Activated CD8-positive, alpha-beta memory T cell treated with anti-CD3 and anti-CD28 coated beads, Interleukin-2, amount 50 U/mL, for 1 hour (primary cell): ENCODE results near the gene ARHGAP26.

Experiments used
- DNase-seq: peaks from one replicate; pipeline ENCODE4 v3.0.0-alpha.2; 2020; ENCODE audit errors: extremely low read depth

Gene ARHGAP26

DNA sequence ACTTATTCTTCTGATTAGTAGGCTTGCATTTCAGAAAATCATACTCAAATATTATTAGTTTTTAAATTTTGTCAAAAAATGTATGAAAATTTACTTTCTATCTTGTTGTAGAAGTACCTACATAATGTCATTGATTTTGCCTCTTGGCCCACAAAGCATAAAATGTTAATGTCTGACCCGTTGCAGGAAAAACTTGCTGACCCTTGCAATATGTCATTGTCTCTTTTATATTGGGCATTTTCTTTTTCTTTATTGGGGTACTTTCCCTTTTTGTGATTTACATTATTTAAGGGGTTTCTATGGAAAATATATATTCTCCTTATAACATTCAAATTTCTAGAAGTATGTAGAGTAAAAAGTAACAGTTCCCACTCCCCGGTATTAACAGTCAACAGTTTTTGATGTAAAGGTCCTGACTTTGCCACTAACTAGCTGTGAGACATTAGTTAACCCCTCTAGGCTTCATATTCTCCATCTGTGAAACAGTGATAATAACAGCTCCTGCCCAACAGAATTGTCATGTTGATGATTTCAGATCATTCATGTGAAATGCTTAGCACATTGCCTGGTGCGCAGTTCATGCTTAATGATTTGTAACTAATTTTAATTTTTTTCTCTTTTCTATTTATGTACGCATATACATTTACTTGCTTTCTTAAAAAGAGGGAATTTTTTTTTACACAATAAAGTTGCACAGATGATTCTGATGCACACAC lies 243.2 kb downstream of the ARHGAP26 start:
- DNase-seq = no peak

DNA sequence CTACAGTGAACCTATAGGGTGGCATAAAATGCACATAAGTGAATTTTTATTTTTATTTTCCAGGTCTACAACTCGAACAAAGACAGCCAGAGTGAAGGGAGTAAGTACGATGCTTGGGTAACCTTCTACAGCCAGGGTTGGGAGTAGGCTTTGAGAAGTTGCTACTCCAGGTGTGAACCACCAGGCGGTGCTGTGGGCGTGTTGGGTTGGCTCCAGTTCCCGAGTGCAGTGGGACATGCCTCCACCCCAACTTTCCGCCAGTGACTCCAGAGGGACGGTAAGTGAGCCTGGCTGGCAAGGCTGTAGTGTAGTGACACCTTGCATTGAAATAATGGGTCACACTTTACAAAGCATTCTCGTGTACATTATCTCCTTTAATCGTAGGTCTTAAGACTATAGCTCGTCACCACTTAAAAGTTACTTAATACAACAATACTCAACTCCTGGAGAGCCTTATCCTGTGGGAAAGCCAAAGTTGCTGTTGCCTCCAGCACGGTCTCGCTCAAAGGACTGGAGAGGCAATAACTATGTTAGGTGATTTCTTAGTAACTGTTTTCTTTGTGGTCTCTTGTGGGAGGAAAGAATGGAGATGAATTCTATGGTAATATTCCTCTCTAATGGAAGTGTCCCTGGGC lies 244.0 kb downstream of the ARHGAP26 start:
- DNase-seq = no peak

DNA sequence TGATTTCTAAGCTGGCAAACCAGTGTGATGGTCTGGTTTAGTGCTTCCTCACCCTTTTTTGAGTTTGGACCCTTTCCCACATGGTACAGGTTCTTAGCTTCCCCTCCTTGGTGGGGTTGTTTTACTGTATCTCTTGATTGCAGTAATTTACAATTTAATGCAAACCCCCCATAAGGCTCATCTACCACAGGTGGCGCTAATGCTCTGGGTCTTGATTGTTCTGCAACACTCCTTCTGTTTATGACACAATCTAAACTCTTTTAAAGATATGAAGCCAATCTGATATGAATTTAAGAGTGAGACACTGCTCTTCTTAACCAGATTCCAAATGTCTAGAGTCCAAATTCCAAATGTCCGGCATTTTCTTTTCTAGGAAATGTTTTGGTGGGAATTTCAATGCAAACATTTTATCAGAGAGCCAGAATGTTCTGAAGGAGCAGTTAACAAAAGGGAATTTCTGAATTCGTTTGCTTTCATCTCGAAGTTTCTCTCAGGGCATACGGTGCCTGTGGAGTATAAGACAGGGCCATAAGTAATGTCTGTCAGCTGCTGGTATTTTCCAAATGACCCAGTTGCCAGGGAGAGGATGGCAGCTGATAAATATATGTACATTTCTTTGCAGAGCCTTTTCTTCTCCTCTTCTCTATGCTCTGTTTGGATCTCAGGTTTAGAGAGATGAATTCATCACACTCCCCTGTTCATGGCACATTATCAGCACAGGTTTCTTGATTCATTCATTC lies 246.8 kb downstream of the ARHGAP26 start:
- peak; percentile 19 for DNase-seq

DNA sequence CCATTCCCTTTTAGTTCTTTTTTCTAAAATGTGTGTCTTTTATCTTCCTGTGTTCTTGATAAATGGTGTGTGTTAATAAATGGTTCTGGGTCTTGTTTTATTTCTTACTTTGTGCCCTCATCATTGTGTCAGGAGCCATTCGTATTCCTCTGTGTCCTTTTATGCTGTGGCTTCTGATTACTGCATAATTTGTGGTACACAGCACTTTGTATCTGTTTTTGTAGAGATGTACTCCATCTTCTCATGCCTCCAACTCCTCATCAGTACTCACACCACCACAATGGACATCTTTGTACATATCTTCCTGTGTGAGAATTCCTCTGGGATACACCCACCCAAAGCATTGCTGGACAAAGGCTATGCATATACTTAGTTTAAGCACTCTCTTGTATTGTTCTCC lies 247.4 kb downstream of the ARHGAP26 start:
- no peak for DNase-seq

DNA sequence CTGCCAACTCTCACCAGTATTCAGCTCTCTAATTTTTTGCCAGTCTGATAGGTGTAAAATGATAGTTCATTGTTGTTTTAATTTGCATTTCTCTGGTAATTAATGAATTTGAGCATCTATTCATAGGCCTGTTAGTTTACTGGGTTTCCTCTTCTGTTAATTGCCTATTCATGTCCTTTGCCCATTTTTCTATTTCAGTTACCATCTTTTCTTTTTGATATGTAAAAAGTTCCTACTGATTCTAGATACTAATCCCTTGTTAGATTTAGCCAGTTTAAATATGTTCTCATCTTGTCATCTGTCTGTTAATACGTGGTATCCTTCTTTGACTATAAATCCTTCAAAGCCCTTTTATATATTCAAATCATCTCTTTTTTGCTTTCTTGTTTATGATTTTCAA lies 247.8 kb downstream of the ARHGAP26 start:
- DNase-seq = no peak

DNA sequence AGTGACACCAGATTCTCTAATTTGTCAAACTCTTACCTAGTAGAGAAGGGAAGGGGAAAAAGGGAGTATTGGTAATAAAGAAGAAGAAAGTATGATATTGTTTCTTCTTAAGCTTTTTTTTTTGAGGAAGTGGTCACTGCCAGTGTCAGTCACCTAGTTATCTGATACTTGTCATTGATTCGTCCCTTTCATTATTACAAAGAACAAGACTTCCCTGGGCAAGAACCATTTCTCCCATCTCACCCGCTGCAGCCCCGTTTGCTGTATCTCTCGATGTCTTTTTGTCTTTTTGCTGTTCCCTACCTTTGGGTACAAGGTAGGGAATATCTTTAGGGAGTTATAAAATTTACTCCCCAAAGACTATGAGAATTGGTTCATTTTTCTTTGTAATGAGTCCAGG lies 249.0 kb downstream of the ARHGAP26 start:
- no peak for DNase-seq

DNA sequence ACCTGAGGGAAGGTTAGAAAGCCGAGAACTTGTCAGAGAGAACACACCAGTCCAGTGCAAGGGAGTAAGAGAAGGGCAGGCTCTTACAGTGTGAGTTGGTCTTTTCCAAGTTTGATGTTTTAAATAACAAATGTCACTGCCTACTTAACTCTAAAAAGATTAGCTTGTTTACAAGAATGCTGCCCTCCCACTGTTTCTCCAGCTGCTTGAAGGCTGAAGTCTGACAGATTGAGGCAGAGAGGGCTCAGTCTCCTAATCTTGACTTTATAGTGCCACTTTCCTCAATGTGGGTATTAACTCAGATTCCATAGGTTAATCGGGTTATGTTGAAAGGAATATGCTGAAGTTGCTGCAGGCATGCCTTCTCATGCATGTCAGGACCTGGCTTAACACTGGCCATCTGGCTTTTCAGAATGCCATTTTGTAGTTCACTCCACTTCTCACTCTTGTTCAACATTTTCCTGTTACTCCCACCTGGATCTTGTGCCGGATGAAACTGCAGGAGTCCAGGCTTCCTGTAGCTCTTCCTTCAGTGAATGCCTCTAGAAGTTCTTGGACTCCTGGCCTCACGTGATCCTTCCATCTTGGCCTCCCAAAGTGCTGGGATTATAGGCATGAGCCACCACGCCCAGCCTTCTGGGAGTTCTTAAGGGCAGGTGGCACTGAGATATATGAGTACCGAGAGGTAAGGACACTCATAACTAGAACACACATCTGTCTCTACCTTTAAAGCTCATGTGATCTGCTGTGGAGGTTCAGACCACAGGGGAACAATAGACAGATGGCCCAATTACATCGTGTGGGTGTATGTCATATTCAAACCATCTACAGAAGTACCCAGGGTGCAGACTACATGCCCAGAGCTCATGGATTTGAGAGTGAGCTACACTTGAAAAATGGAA lies 249.7 kb downstream of the ARHGAP26 start:
- DNase-seq = no peak

DNA sequence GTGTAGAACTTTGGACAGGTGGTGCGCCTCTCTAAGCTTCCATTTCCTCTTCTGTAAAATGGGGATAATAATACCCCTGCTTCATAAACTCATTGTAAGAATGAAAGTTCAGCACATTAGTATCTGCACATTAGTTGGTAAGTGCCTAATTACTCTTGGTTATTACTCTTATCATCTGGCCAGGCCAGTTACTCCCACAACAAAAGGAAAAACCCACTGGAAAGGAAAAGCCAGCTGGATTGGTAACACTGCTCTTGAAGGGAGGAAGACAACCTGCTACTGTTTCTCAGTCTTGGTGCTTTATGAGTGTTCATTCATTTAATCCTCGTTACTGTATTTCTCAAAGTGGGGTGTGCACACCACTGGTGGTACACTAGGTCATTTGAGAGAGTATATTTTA lies 251.4 kb downstream of the ARHGAP26 start:
- no peak for DNase-seq

DNA sequence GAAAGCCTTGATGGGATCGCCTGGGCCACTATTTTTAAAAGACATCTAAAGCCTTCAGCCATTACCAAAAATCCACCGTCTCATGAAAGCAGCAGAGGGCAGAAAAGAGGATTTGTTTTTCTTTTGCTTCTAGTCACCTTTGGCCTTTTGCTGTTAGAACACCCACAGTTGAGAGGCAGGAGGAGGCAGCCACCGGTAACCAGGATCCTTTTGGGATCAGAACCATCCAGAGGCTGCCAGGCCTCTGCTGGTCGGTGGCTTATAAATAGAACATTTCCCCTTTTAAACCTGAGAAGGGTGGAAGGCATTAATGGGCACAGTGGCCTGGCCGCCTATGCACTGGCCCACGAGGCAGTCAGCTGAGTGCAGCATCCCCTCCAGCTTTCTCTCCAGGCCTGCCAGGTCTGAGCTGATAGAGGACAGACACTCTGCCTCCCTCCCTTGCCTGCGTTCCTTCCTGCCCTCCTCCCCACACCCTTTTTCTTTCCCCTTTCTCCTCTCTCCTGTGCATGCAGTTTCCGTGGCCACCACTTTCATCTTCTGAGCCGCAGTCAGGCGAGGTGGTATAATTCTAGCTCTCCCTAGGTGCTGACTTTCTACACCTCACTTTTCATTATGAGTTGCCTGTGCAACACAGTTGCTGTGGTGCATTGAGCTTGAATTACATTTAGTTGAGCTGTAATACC lies 253.4 kb downstream of the ARHGAP26 start:
- DNase-seq = no peak

DNA sequence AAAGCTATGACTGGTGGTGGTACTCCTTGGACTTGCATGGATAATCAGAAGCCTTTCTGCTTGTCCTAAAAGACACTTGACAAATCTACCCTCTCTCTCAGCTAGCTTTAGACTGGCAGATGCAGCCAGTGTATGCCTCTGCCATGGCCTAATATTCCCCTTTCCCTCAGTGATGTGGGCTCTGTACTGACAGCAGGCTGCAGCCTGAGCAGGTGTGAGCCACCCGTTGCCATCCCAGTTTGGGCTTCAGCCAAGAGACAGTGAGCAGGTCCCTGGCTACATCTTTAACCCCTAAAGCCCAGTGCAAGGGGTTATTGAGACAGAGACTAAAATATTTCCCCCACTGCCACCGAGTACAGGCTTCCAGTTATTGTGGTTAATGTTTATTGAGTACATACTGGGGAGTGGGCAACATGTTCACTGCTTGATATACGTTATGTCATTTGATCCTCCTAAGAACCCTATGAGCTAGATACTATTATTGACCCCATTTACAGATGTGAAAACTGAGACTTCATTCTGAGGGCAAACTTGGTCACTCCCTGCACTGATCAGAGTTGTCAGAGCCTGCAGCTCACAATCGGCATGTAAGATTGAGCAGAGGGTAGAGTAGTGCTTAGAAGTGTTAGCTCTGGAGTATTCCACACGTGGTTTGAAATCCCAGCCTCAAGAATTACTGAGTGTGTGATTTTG lies 254.2 kb downstream of the ARHGAP26 start:
- DNase-seq = no peak

DNA sequence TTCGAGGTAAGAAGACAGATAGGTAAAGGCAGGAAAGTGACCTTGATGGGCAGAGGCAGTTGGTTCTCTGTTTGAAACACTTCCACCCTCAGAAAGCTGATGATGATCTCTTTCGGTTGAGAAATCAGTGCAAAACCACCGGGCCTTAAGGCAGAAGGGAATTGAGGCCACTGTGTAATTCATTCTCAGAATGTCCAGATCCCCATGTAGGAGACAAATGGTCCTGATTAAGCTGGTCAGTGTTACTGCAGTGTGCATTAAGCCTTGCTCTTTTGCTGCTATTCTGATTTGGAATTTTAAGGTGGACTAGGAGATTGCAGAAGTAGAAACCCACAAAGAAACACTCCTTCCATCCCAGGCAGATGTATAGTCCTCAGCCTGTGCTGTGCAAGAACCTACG lies 255.2 kb downstream of the ARHGAP26 start:
- DNase-seq = no peak

DNA sequence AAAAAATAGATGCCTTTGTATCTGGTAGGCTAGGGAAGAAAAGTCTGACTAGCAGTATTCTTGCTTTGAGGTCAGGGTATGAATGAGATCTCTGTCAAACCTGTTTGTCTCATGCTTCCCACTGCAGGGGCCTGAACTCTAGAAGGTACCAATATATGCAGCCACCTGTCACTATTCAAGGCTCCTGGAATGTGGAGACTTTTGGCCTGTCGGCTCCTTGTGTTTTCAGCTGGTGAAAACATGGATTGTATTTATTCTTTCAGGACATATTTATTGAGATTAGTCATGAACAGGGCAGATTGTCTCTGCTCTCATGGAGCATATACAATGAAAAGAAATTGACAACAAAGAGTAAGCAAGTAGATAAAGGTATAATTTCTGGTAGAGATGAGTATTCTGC lies 255.8 kb downstream of the ARHGAP26 start:
- no peak for DNase-seq

DNA sequence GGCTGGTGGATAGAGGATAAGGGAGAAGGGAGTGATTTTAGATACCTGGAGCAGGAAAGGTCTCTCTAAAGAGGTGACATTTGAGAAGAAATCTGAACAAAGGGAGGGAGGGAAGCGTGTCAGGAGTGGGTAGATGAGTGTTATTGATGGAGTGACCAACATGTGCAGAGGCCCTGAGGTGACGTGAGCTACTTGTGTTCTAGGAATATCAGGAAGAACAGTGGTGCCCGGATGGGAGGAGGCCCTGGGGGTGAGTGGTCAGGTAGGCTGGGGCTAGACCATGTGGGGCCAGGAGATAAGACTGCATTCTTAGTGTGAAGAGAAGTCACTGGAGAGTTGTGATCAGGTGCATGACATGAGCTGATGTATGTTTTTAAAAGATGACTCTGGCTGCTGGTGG lies 256.2 kb downstream of the ARHGAP26 start:
- DNase-seq = no peak

DNA sequence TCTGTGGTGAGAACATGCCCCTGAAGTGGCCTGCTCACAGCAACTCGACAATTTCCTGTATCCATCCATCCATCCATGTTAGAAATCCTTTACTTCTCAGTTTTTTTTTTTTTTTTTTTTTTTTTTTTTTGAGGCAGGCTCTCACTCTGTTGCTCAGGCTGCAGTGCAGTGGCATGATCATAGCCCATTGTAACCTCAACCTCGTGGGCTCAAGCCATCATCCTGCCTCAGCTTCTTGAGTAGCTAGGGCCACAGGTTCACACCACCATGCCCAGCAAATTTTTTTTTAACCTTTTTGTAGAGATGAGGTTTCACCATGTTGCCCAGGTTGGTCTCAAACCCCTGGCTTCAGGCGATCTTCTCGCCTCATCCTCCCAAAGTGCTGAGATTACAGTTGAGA lies 259.1 kb downstream of the ARHGAP26 start:
- DNase-seq = no peak

DNA sequence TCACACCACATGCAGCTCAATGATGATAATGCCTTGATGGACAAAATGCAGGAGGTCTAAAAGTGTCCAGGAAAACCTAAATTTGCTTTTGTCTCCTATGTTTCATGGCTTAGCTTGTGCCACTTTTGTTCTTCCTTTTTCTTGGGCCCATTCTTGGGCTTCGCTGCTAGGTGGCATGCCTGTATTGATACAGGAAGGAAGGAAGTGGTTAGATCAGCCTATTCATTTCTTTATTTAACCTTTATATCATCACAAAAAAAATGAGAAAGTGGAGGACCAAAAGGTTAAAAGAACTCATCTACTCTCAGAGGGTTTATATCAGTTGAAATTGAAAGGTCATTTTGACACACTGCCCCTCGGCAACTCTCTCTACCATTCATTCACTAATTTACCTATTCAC lies 260.2 kb downstream of the ARHGAP26 start:
- no peak for DNase-seq

DNA sequence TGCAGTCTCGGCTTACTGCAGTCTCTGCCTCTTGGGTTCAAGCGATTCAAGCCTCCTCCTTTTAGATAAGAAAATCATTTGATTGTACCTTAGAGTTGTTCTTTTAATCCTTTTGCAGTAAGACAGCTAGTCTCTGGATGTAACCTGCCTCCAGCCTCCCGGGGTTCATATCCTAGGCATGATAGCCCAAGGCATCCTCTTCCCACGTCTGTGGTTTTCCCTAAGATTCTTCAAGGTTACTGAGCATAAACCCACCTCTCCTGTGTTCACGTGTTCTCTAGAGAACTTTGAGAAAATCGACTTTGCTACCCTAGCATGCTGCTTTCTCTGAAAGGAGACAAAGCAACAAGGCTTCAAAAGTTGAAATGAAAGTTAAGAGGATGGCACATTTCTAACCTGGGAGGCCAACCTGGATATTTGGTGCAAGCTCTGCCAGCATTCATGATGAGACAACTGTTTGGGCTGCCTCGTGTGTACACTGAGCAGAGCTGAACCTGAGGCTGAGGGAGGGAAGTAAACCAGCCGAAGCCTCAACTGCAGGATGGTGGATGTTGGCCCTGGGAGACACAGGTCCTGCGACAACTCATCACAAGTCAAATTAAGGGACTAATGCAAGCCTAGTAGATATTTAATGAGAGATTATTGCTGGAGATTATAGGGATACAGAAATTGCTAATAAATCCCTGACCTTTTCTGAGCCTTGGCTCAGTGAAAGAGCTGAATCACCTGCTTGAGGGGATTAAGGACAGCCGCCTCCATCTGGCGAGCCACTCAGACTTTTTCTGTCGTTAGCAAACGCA lies 261.8 kb downstream of the ARHGAP26 start:
- DNase-seq = no peak

DNA sequence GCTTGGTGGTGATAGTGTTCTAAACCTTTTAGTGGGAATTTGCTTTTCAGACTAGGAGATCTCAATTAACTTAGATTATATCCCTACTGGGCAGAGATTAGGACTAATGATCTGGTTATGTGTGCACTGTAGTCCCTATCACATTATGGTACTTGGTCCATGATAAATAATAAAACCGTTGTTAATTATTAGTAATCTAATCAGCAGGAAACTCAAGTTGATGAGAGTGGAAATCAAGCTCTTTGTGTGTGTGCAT lies 262.3 kb downstream of the ARHGAP26 start:
- no peak for DNase-seq

DNA sequence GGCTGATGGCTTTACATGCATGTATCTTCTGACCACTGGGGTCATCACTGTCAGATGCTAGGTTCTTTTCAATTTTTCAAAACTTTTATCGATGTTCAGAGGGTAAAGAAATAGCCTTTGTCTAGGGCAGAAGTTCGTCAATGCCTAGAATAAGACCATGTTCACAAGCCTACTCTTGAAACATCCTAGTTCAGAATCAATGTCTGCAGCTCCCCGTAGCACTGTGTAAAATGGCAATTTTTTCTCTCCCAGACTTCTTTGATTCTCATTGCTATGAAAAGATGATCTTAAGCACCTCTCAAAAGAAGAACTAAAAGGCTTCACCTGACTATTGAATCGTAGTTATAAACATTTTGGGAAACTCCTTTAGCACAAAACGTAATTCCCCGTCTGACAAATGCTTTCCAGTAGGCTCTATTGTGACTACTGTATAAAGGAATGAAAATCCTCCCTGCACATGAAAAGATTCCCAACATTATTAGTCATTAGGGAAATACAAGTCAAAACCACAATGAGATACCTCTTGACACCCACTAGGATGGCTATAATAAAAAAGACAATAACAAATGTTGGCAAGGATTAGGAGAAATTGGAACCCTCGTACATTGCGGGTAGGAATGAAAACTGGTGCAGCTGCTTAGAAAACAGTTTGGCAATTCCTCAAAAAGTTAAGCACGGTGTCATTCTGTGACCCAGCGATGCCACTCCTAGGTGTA lies 263.5 kb downstream of the ARHGAP26 start:
- DNase-seq = no peak

DNA sequence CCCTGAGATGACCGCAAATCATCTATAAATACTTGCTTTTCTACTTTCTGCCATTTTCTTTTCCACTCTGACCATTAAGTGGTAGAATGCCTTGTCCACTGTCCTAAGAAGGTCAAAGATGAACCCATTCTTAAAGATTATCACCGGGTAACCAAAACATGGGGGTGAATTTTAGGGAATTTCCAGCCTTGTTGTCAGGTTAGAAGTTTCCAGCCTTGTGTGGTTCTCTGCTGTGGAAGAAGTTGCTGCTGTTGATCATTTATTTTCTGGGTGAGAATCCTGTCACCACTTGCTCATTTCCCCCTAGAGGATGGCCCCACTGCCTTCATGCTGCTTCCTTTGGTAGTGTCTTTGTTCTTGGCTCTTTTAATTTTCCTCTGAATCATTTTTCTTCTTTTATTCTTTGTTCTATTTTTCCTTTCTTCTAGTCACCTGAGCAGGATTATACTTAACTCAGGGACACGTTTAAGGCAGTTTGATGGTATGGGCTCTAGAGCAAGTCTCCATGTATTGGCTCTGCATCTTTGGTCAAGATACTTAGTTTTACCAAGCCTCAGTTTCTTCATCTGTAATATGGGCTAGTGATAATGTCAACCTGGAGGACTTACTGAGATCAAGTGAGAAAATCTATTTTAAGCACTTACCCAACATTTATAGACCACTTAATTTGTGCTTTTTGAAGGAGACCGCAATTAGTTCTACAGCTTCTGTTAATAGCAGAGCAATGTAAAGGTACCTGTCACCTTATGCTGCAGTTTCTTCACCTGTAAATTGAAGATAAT lies 266.2 kb downstream of the ARHGAP26 start:
- DNase-seq = no peak
